HEK293 (cell line): ENCODE measurements around the gene DDR2.

ENCODE experiments used
- CTCF ChIP-seq: fragments of 450-650 bp; formaldehyde crosslinking; IDR thresholded peaks from 2 replicates; pipeline ENCODE4 v1.5.1; 2016; ENCODE audit warnings: missing biosample characterization, missing genetic modification characterization
- EGR2 ChIP-seq: fragments of 450-650 bp; formaldehyde crosslinking; IDR thresholded peaks from 2 replicates; pipeline ENCODE4 v1.5.1; 2016; ENCODE audit warnings: low read depth, missing biosample characterization, missing genetic modification characterization
- RBAK ChIP-seq: fragments of 450-650 bp; formaldehyde crosslinking; IDR thresholded peaks from 2 replicates; pipeline ENCODE4 v1.5.1; 2016; ENCODE audit warnings: missing biosample characterization, missing genetic modification characterization
- TCF7L2 ChIP-seq: IDR thresholded peaks from 2 replicates; pipeline ENCODE4 v1.6.1; 2011; ENCODE audit warnings: low read depth, mild to moderate bottlenecking, inconsistent platforms, low read length, moderate library complexity, borderline replicate concordance
- ZNF292 ChIP-seq: fragments of 450-650 bp; formaldehyde crosslinking; IDR thresholded peaks from 2 replicates; pipeline ENCODE4 v1.5.1; 2016; ENCODE audit warnings: low read depth, missing biosample characterization, missing genetic modification characterization, borderline replicate concordance
- ZNF350 ChIP-seq: fragments of 450-650 bp; formaldehyde crosslinking; IDR thresholded peaks from 2 replicates; pipeline ENCODE4 v1.5.0; 2017; ENCODE audit warnings: missing biosample characterization, mild to moderate bottlenecking, missing genetic modification characterization
- ZNF704 ChIP-seq: fragments of 450-650 bp; formaldehyde crosslinking; IDR thresholded peaks from 2 replicates; pipeline ENCODE4 v1.5.1; 2016; ENCODE audit warnings: missing biosample characterization, missing genetic modification characterization
- ZNF747 ChIP-seq: fragments of 450-650 bp; formaldehyde crosslinking; IDR thresholded peaks from 2 replicates; pipeline ENCODE4 v1.5.1; 2016; ENCODE audit warnings: missing biosample characterization, missing genetic modification characterization

GRCh38 chr1:162832470-162832869, 200.2 kb downstream of the DDR2 start:
- TF ChIP-seq TCF7L2 (no peak), ZNF350 (no peak), CTCF (tag by site-specific recombination) (no peak), ZNF747 (no peak), EGR2 (tag by site-specific recombination) (no peak), RBAK (tag by site-specific recombination) (no peak), ZNF292 (tag by site-specific recombination) (no peak), ZNF704 (tag by site-specific recombination) (no peak)
